ENCODE measurements around the gene AGXT2. TPM values are rescaled to one million over a fixed set of nuclear protein-coding genes. Genes with fewer than 3 reads are reported as not detected.

The AGXT2 gene
- total RNA-seq, 1 experiment from 2014 or later, result not detected

GRCh38 chr5:35063414-35063813 is 15.7 kb upstream of the AGXT2 start (continued):
- no peak for TF ChIP-seq IRF2 (CRISPR knock-in tag; IDR thresholded peaks at IDR 0.05; ENCODE audit: borderline replicate concordance, low read depth)
- TF ChIP-seq, protein P1, sequence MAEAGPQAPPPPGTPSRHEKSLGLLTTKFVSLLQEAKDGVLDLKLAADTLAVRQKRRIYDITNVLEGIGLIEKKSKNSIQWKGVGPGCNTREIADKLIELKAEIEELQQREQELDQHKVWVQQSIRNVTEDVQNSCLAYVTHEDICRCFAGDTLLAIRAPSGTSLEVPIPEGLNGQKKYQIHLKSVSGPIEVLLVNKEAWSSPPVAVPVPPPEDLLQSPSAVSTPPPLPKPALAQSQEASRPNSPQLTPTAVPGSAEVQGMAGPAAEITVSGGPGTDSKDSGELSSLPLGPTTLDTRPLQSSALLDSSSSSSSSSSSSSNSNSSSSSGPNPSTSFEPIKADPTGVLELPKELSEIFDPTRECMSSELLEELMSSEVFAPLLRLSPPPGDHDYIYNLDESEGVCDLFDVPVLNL (CRISPR knock-in tag; IDR thresholded peaks at IDR 0.05; ENCODE audit: borderline replicate concordance, low read depth), result no peak
- TF ChIP-seq ARID4B (CRISPR knock-in tag; IDR thresholded peaks at IDR 0.05; ENCODE audit: borderline replicate concordance), result no peak
- TF ChIP-seq SMAD4 (CRISPR knock-in tag; IDR thresholded peaks at IDR 0.05), result no peak

- ATAC-seq, result no peak
- Mint-ChIP-seq H3K27ac (no peak overlapping the region), H3K4me3 (no peak overlapping the region), H3K4me1 (peaks cover 4% of the 10 kb centered on the region), H3K9me3 (no peaks in the 10 kb centered on the region), H3K36me3 (no peaks in the 10 kb centered on the region), H3K27me3 (ENCODE audit: low read depth) (no peaks in the 10 kb centered on the region)
- no peak for DNase-seq (ENCODE audit: low spot score)
- ChIA-PET POLR2A (no interaction called here), CTCF (interaction anchor here (0.7 to 1.0 kb wide), 2 partner anchors 43 to 58 kb away, joined by 3 read pairs; no protein-coding TSS in a partner anchor)
- TF ChIP-seq JUN (CRISPR knock-in tag; IDR thresholded peaks at IDR 0.05) (no peak), GTF2I (CRISPR knock-in tag; conservative IDR thresholded peaks at IDR 0.05) (no peak), TEAD1 (CRISPR knock-in tag; IDR thresholded peaks at IDR 0.05) (no peak), FOXJ3 (CRISPR knock-in tag; IDR thresholded peaks at IDR 0.05; ENCODE audit: borderline replicate concordance) (no peak)
Observed at GRCh38 chr5:35061211-35061770, 13.5 kb upstream of the AGXT2 start.

GRCh38 chr5:35060236-35060635 is 12.5 kb upstream of the AGXT2 start:
- CTCF ChIA-PET, result no interaction called here
- no peak for TF ChIP-seq NFATC4 (CRISPR knock-in tag; IDR thresholded peaks at IDR 0.05)
- no peak for TF ChIP-seq CREM (CRISPR knock-in tag; IDR thresholded peaks at IDR 0.05)
- TF ChIP-seq RELA (CRISPR knock-in tag; IDR thresholded peaks at IDR 0.05; ENCODE audit: borderline replicate concordance), result no peak
- no peak for TF ChIP-seq MXD4 (CRISPR knock-in tag; IDR thresholded peaks at IDR 0.05; ENCODE audit: borderline replicate concordance)
- Mint-ChIP-seq H3K4me1 (peaks cover 13% of the 10 kb centered on the region), H3K4me3 (no peak overlapping the region), H3K27ac (no peak overlapping the region), H3K9me3 (no peaks in the 10 kb centered on the region), H3K27me3 (ENCODE audit: low read depth) (no peaks in the 10 kb centered on the region), H3K36me3 (no peaks in the 10 kb centered on the region)
- ATAC-seq (no peak), DNase-seq (ENCODE audit: low spot score) (no peak)
- POLR2A ChIA-PET, result no interaction called here

DNA sequence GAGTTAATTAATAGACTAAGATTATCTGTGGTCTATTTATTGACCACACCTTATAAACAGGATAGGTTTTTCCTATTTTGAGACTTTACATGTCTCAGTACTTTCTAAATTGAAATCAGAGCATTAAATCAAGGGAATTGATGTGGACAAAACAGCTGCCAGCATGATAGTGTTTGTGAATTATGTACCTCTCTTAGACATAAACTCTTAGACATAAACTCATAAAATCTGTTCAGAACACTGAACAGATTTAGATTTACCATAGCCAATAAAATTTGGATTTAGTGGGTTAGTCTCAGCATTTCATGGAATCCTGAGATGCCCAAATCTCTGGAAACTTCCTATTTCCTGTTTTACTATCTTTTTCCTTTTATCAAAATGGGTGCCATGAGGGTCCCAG is 11.5 kb upstream of the AGXT2 start:
- POLR2A ChIA-PET, result no interaction called here
- no peak overlapping the region for H3K4me3 Mint-ChIP-seq
- no peak overlapping the region for H3K27ac Mint-ChIP-seq
- DNase-seq (ENCODE audit: low spot score), result no peak
- ATAC-seq, result no peak
- H3K9me3 Mint-ChIP-seq, result no peaks in the 10 kb centered on the region
- CTCF ChIA-PET, result no interaction called here
- H3K36me3 Mint-ChIP-seq, result no peaks in the 10 kb centered on the region
- H3K27me3 Mint-ChIP-seq (ENCODE audit: low read depth), result no peaks in the 10 kb centered on the region
- peaks cover 20% of the 10 kb centered on the region for H3K4me1 Mint-ChIP-seq
- TF ChIP-seq ZNF281 (CRISPR knock-in tag; IDR thresholded peaks at IDR 0.05), result no peak
- no peak for TF ChIP-seq AR (CRISPR knock-in tag; IDR thresholded peaks at IDR 0.05)
- TF ChIP-seq, protein P2, sequence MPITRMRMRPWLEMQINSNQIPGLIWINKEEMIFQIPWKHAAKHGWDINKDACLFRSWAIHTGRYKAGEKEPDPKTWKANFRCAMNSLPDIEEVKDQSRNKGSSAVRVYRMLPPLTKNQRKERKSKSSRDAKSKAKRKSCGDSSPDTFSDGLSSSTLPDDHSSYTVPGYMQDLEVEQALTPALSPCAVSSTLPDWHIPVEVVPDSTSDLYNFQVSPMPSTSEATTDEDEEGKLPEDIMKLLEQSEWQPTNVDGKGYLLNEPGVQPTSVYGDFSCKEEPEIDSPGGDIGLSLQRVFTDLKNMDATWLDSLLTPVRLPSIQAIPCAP (CRISPR knock-in tag; IDR thresholded peaks at IDR 0.05), result no peak
- TF ChIP-seq SMAD3 (CRISPR knock-in tag; IDR thresholded peaks at IDR 0.05; ENCODE audit: borderline replicate concordance), result no peak
- no peak for TF ChIP-seq ZBTB21 (CRISPR knock-in tag; IDR thresholded peaks at IDR 0.05; ENCODE audit: borderline replicate concordance)
- no peak for TF ChIP-seq NR2C2 (CRISPR knock-in tag; IDR thresholded peaks at IDR 0.05)
- TF ChIP-seq ETV6 (CRISPR knock-in tag; IDR thresholded peaks at IDR 0.05), result no peak

Measured in WTC11 (cell line).